ENCODE measurements around the gene ALG12.

The ALG12 gene

DNA sequence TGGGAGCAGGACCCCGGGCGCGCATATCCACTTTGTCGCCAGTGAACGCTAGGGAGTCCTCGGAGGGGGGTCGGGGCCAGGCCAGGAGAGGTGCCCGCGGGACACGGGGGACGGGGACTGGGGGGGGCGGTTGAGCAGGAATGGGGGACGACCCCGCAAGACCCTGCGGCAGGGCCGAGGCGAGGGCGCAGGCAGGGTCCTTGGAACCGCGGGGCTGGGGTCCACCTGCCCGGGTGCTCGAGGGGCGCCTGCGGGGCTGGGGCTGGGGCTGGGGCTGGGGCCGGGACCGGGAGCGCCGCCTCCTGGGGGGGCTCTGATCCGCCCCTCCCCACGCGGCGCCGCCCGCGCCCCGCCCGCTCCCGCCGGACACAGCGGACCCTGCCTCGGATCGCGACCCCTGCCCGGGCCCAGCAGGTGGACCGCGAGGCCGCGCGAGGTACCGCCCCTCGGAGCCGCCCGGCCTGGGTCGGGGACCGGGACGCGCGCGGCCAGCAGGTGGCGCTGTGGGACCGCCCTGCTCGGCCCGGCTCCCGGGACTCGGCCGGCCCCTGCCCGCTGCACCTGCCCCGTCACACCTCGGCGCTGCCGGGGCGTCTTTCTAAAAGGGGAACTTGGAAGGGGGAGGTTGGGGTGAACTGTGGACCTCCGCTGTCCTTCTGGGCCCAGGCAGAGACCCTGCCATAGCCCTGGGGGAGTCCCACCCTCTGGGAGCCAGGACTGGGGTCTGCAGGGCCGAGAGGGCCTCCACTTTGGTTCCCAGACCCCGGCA is 11.2 kb upstream of the ALG12 start:
- peak; percentile 26 for DNase-seq

DNA sequence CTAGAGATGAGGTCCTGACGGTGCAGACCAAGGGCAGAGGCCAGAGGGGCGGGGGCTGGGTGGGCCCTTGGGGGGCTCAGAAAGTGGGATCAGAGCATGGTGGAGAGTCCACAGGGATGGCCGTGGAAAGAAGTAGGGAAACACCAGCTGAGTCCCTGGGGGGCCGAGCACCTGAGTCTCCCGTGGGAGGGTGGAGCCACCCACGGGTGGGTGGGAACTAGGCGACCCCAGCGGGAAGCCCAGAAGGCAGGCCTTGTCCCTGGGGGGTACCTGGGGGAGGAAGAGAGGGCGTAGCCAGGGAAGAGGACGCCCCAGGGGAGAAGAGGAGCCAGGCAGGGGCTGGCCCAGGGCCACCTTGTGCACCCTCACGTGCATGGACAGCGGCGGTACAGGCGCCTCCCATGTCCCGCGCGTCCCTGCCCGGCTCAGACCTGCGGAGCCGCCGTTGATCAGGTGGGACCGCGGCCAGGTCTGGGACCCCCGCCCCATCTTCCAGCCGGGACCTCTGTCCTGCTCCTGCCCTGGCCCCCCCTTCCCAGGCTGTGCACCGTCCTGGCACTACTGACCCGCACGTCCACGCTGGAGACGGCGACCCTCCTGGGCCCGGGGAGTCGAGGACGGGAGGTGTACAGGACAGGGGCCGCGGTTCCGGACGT is 10.4 kb upstream of the ALG12 start:
- DNase-seq = no peak

DNA sequence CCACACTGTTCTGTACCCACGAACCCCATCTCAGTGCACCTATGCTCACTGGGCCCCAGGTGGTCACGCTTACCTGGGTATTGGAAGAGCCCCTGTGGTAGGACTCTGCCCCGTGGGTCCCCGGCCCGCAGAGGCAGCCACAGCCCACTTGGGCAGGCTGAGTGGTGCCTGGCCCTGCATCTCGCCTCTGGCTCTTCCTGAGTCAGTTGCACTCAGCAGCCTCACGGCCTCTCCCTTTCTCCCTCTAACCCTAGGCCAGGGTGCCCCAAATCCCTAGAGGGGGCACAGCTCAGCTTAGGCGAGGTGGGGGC is 9.9 kb upstream of the ALG12 start:
- DNase-seq = no peak

DNA sequence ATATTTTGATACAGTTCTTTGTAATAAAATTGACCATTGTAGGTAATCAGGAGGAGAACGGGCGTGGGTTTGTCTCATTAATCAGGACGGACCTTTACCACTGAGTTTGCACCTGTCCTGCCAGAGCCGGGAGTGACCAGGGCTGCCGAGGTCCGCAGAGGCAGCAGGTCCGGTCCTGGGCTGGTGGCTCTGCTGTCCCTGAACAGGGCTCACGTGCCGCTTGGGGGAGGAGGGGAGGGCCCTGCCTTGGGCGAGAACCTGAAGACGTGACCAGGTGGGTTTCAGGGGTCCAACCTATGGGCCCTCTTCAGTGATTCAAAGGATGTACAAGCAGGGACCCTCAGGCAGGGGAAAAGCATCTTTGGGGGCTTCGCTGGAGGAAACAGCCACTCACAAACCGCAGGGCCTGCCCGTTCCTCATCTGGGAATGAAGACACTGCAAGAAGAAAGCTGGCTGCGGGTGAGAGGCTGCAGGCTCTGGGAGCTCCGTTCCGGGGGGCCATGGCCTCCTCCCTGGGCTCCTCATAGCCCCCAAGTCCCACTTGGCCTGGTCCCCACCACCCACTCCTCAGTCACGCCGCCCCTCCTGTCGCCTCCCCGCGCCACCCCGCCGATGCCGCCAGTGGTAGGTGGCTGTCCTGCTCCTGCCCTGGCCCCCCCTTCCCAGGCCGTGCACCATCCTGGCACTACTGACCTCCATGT is 9.4 kb upstream of the ALG12 start:
- DNase-seq = no peak

DNA sequence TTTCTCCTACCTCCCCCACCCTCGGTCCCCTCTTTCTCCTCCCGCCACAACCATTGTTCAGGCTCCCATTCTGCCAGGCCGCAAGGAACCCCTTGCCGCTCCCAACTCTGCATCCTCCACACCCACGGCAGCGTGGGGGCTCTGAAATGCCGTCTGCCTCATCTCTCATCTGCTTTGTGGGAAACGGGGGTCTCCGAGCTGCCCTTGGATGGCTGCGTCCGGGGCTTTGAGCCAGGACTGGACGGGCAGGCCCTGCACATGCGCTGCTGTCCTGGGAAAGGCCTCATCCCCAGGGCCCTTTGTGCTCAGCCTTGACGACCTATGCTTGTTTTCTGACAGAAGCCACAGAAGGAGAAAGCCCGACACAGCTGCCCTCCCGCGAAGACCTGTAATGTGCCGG is 8.7 kb upstream of the ALG12 start:
- DNase-seq = no peak

DNA sequence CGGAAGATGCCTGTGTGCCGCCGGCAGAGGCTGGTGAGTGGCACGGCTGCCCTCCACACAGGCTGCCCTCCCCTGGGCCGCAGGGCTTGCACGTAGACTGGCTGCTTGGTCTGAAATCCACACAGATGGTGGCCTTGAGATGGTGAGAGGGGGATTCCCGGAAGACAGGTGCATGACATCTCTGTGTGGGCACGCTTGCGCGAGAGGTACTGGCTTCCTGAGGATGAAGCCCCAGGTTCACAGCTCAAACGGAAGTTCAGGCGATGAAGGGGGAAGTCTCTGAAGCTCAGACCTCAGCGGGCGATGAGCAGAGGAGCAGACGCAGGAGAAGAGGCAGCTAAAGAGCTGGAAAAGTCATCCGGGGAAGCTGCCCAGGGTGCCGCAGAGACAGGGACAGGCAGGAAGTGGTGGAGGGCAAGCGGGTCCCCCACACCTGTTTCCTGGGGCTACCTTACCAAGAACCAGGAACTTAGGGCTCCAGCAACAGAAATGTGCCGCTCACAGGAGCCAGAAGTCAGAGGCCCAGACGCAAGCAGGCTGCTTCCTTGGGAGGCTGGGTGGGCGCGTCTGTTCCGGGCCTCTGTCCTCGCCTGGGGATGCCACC is 7.4 kb upstream of the ALG12 start:
- DNase-seq = no peak

DNA sequence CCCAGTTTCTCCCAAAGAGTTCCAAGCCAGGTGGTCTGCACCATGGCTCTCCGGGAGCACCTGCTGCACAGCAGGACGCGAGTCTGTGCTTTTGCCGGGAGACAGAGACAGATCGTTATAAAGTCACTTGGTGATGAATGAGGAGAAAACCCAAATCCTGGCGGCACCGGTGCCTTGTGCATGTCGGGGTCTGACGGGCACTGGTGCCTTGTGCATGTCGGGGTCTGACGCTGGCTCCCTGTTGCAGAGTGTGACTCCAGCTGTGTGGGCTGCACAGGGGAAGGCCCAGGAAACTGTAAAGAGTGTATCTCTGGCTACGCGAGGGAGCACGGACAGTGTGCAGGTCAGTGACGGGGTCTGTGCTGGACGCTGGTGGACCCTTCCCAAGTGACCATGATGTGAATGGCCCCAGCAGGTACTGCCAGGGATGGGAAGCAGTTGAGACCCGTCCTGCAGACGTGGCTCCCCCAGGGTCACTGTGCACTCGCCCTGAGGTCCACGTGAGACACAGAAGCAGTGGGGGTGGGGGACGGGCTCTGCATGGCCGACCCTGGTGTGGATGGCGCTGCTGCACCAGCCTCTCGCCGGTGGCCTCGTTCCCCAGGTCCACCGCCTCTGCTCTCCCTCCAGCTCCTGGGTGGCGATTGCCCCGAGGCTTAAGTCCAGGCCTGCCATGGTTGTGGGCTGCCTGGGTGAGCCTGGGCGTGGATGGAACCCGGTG is 6.0 kb upstream of the ALG12 start:
- DNase-seq = no peak

DNA sequence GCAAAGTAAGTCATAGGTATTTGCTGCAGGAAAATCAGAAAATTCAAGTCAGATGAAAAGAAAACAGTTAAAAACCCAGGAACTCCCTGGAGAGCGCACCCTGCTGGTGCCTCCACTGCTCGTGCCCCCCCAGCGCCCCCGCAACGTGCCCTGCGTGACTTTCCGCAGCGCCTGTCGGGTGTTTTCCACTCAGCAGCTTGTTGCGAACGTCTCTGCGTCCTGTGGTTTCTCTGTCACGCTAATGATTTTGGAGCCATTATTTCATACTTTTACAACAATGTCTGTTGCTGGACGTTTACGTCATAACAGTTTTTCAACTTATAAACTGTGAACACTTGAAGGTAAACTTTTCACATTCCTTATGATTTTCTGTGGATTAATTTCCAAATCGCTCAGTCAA is 5.2 kb upstream of the ALG12 start:
- no peak for DNase-seq

DNA sequence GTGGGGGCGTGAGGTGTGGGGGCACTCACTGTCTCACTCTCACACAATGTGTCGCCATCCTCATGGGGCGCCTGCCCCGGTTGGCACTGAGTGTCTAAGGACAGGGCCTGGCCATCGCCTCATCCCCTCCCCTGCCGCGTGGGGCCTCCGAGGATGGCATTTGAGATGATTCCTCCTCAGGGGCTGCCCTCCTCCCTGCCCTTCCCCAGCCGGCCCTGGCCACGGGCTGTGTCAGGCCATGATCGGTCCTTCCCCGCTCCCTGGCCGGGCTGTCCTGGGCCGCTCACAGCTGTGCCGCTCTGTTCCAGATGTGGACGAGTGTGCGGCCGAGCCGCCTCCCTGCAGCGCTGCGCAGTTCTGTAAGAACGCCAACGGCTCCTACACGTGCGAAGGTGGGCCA is 4.7 kb upstream of the ALG12 start:
- DNase-seq = no peak

DNA sequence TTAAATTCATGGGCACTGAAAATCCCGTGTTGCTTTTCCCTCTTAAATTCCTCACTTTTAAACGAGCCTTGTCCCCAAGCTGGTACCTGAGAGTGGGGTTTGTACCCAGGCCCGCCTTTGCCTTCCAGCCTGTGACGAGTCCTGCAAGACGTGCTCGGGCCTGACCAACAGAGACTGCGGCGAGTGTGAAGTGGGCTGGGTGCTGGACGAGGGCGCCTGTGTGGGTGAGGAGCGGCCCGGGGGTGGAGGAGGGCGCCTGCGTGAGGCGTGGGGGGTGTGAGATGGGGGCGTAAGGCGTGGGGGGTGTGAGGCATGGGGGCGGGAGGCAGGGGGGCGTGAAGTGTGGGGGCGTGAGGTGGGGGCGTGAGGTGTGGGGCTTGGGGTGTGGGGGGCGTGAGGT is 4.2 kb upstream of the ALG12 start:
- DNase-seq = no peak

DNA sequence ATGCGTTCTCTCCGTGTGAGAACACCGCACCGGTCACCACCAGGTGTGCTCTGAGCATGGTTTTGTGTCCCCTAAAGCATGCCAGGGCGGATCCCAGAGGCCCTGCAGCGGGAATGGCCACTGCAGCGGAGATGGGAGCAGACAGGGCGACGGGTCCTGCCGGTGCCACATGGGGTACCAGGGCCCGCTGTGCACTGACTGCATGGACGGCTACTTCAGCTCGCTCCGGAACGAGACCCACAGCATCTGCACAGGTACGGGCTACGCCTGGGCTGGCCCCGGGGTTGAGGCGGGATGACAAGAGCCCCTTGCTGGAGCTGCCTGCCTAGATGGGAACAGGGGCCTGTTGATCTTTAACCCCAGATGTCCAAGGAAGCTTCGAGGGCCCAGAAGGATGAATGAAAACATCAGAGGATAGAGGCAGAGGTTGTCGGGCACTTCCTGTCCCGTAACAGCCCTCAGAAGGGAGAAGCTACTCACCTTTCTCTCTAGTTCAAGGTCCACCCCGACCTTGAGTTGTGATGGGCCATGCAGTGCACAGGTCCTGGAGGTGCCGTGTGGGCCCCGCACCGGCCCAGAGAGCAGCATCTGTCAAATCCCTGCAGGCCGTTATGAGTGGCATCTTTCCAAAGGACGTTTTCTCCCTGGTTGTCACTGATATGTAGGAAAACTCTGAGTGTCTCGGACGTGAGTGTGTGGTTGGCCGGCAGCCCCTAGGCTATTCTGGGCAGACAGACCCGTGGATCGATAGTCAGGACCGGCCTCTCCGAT is 3.5 kb upstream of the ALG12 start:
- DNase-seq = no peak

DNA sequence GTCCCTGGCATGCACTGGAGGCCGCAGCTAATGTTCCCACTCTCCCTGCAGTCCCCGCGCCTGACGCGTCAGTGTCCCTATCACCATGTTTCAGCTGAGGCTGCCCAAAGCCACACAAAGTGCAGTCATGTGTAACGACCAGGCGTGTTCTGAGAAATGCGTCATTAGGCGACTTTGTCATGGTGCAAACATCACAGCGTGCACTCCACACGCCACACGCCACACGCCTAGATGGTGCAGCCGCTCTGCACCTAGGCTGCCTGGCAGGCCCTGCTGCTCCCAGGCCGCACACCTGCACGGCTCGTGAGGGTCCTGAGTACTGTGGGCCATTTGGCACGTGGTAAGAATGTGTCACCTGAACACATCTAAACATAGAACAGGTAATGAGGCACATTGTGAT is 2.6 kb upstream of the ALG12 start:
- DNase-seq = no peak

DNA sequence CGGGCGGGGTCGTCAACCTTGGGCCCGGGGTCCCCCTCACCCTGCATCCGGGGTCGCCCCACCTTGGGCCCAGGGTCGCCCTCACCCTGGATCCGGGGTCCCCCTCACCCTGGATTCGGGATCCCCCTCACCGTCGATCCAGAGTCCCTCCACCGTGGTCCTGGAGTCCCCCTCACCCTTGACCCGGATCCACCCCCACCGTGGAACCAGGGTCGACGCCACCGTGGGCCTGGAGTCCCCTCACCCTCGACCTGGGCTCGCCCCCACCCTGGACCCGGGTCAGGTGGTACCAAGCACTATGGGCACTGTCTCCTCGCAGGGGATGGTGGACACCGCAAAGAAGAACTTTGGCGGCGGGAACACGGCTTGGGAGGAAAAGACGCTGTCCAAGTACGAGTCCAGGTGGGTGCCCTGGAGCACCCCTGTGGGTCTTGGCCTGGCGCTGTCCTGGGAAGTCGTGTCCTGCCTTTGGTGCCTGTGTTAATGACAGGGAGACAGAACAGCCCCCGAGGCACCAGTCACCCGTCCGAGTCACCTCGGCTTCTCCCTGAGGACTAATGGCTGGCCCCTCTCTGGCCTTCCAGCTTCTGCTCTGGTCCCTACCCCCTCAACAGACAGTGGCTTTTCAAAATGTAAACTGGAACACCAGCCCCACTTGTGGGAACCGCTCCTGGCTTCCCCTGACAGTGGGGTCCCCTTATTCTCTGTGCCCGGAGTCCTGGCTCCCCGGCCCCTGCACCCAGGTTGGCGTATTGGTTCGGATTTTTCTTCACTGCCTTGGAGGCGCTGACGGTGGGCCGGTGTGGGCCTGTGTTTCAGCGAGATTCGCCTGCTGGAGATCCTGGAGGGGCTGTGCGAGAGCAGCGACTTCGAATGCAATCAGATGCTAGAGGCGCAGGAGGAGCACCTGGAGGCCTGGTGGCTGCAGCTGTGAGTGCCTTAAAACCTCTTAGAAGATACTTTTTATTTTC is 958 bp upstream of the ALG12 start:
- DNase-seq = no peak

DNA sequence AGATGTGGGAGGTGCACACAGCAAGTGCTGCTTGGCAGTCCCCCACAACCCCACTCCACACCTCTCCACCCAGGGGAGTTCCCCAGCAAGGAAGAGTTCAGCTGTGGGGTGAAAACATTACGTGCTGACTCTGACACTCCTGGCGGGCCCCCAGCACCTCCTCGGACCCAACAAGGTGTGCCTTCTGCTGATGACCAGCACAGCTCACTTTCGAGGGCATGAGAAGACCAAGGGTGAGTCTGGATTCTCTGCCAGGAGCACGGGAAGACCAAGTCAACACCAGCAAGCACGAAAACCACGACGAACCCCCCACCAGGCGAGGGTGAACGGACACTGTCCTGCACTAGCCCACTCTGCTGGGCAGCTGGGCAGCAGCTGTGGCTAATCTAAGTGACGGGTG is 1.4 kb downstream of the ALG12 start:
- DNase-seq = no peak

DNA sequence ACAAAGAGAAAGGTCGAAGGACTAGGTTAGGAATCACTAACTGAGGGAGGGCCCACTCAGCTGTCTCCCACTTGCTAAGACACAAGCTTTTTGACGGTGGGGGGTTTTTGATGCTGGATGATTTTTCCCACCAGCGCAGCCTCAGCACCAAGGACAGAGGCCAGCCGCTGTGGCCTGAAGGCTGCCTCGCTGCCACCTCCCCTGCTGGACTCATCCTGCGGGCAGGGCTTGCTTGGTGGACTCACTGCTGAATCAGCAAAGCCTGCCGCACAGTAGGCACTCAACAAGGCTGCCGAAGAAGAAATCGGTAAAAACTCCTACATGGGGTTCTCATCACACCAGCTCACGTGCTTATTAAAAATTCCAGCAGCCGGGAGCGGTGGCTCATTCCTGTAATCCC is 2.6 kb downstream of the ALG12 start:
- DNase-seq = no peak

DNA sequence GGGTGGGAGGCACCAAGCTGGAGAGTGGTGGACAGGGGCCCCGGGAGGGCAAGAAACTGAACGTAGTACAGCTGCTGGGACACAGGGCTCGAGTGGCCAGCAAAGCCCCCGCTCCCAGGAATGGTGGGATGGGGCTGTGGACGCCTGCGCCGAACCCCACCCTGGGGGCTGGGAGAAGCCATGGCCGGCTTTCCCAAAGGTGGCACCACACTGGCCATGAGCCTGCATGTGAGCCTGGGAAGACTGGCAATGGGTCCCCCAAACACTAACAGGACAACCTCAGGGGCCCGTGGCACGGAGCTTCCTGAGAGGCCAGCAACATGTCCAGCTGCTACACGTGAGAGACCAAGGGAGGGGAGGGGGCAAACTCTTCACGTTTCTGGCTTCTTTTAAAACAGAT is 4.0 kb downstream of the ALG12 start:
- DNase-seq = no peak

DNA sequence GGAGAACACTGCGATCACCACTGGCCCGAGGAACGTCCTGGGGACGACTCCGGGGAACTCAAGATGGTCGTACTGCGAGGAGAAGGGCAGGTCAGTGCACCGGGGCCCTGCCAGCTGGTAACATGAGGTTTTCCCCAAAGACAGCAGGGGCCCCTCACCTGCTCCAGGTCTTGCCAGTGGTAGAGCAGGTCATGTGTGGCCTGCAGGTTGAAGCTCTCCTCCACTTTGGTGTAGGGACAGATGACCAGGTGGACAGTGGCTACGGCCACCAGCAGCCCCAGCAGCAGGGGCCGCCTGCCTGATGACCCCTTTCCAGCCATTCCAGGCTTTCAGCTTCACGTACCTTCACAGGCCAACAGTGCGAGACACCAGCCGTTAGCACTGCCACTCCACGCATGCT is 4.8 kb downstream of the ALG12 start:
- DNase-seq = no peak

DNA sequence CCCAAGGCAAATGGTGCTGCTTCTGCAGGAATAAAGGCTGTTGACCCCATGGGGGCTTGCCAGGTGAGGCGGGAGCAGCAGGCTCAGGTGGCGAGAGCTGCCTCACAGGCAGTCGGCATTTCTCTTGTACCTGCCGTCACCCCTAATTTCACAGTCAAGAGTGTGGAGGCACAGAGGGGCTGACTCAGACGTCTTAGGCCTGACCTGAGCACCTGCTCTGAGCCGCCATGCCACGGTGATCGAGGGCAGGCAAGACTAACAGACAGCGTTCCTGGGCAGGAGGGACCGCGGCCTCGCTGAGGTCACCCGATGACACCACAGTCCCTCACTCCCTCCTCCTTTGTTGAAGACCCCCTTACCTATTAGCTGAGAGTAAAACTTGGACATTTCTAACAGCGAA is 5.2 kb downstream of the ALG12 start:
- DNase-seq = no peak

DNA sequence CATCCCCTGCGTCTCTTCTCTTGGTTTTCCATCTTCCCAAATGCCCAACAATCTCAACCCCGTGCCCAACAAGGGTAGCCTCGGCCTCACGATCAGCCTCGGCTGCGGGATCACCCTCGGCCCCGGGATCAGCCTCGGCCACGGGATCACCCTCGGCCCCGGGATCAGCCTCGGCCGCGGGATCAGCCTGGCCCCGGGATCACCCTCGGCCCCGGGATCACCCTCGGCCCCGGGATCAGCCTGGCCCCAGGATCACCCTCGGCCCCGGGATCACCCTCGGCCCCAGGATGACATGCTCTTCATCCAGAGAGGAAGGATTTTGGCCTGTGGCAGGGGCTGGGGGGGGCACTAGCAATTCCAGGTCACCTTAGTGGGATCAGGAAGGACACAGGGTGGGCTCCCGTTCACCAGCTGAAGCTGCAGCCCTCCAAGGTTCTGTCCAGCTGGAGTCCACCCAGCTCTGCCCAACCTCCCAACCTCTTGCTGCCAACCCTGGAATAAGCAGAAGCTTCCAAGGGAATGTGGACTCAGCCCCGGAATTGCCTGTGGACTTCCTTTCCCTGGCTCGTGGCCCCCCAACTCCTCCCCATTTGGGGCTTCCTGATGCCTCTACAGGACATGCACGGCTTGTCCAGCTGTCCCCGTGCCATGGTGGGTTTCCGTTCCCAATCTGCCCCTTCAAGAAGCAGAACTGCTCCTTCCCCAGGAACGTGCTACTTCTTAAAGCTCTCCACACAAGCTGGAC is 6.2 kb downstream of the ALG12 start:
- DNase-seq = no peak
